GM19372 (cell line): ENCODE results near the gene NCAPG.

Source experiments
- ATAC-seq: cut with Tn5 transposase; IDR thresholded peaks from one replicate; pipeline ENCODE4 v1.9.1; 2021; ENCODE audit warnings: mild to moderate bottlenecking, low read depth, moderate library complexity; ENCODE audit not compliant: unreplicated experiment

NCAPG gene

GRCh38 chr4:17810260-17811077, at the start of gene NCAPG, which contains the start of gene DCAF16:
NCAPG (plus strand) TSS chr4:17810979; CDS start chr4:17811078, 99 bp downstream.
DCAF16 (minus strand) TSS chr4:17810757; CDS start chr4:17804141, 6,616 bp downstream.
- ATAC-seq = peak; percentile 86

GRCh38 chr4:17761062-17761461, 49.7 kb upstream of the NCAPG start:
- ATAC-seq = no peak

GRCh38 chr4:17762726-17763125, 48.1 kb upstream of the NCAPG start:
- no peak for ATAC-seq

GRCh38 chr4:17763416-17763815, 47.4 kb upstream of the NCAPG start:
- ATAC-seq = no peak

GRCh38 chr4:17763931-17764330, 46.8 kb upstream of the NCAPG start:
- no peak for ATAC-seq

- no peak for ATAC-seq
Observed at GRCh38 chr4:17765514-17766286, 45.1 kb upstream of the NCAPG start.

GRCh38 chr4:17766826-17767458, 43.8 kb upstream of the NCAPG start:
- no peak for ATAC-seq

GRCh38 chr4:17769406-17770174, 41.2 kb upstream of the NCAPG start:
- ATAC-seq = no peak

- ATAC-seq = no peak
Observed at GRCh38 chr4:17770845-17771244, 39.9 kb upstream of the NCAPG start.

GRCh38 chr4:17771284-17771908, 39.4 kb upstream of the NCAPG start:
- ATAC-seq = no peak

GRCh38 chr4:17773135-17773698, 37.6 kb upstream of the NCAPG start:
- ATAC-seq = no peak

- no peak for ATAC-seq
Observed at GRCh38 chr4:17778431-17778830, 32.3 kb upstream of the NCAPG start.

- no peak for ATAC-seq
Observed at GRCh38 chr4:17780501-17781299, 30.1 kb upstream of the NCAPG start.

- no peak for ATAC-seq
Observed at GRCh38 chr4:17781300-17782287, 29.2 kb upstream of the NCAPG start, which contains the start of gene FAM184B. FAM184B (minus strand) TSS chr4:17781621; CDS start chr4:17781299, 322 bp downstream.

- no peak for ATAC-seq
Observed at GRCh38 chr4:17785858-17786257, 24.9 kb upstream of the NCAPG start.

- no peak for ATAC-seq
Observed at GRCh38 chr4:17786567-17786966, 24.2 kb upstream of the NCAPG start.

GRCh38 chr4:17787315-17787714, 23.5 kb upstream of the NCAPG start:
- no peak for ATAC-seq
